Measurements from ENCODE around the gene HEPACAM. TPM values are rescaled to one million over a fixed set of nuclear protein-coding genes. Genes with fewer than 3 reads are reported as not detected.

Gene HEPACAM
- total and polyA plus RNA-seq, 2 donors (not counting 3 experiments of a cell fraction or from before 2014, with no cell fraction given) = not detected

DNA sequence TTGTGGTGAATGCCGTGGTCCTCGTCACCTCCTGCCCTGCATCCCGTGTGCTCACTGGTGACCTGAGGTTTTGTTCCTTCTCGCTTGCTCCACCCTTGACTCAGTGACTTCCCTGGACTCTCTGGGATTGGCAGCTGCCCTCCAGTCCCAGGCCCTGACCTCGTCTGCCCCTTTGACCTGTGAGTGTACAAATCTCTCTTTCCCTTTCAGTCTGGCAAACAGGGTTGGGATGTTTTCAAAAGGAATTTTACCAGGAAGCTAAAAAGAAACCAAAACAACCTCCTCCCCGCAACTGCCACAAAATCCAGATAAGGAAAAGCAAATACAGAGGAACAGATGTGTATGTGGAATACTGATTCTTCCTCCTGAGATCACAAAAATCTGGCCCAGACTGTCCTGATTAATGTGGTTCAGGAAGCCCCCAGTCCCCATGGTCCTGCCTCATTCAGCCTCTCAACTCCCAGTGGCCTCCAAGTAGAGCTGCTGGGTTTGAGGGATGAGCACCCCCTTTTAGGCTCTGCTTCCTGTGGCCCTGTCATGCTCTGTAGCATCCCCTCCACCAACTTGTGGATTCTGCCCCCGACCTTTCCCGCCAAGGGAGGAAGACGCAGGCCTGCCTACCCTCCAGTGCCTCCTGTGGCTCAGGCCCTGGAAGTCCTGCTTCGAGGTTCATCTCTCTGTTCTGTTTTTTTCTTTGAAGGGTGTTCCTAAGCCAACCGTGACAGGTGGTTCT is 53.3 kb downstream of the HEPACAM start:
- Histone ChIP-seq H3K79me2 (ENCODE audit: control insufficient read depth, insufficient read depth, low read length) (peaks cover 3% of the 10 kb centered on the region), H3K27ac (ENCODE audit: insufficient read depth, low read depth, low read length) (peak overlapping the region; percentile 33), H3K4me3 (replicated peaks in 1 of 3; ENCODE audit: insufficient read depth in 1 of 3, low read depth in 1 of 3, low read length in 3 of 3) (no peak overlapping the region), H3K4me1 (ENCODE audit: control insufficient read depth, extremely low read depth, insufficient read depth, low read length) (peaks cover 59% of the 10 kb centered on the region), H2AFZ (ENCODE audit: low read depth, low read length) (no peak overlapping the region), H3K9ac (replicated peaks; ENCODE audit: extremely low read depth, insufficient read depth, low read length) (no peak overlapping the region), H3K27me3 (ENCODE audit: control insufficient read depth in 2 of 2, insufficient read depth in 2 of 2, low read length in 2 of 2) (no peaks in the 10 kb centered on the region), H3K9me3 (replicated peaks; ENCODE audit: control insufficient read depth, insufficient read depth, low read length) (no peaks in the 10 kb centered on the region), H3K36me3 (ENCODE audit: control insufficient read depth in 2 of 2, extremely low read depth in 1 of 2, insufficient read depth in 2 of 2, low read length in 2 of 2) (peaks cover 24 to 29% of the 10 kb centered on the region in 2 experiments), H3K4me2 (ENCODE audit: insufficient read depth, low read length) (peak overlapping the region; percentile 2), H4K20me1 (replicated peaks; ENCODE audit: control insufficient read depth, extremely low read depth, insufficient read depth, low read length) (no peaks in the 10 kb centered on the region), H3K9me1 (replicated peaks; ENCODE audit: control insufficient read depth, extremely low read depth, insufficient read depth, low read length) (no peaks in the 10 kb centered on the region)
- dilution Hi-C loops (cut with MboI; ENCODE audit: extremely low pct_ligation_motif_present, low sequenced_read_pairs) = no loop called here
- TF ChIP-seq EZH2 (IDR thresholded peaks at IDR 0.05; ENCODE audit: borderline replicate concordance, low read depth, low read length, severe bottlenecking) (no peak), GATA2 (IDR thresholded peaks at IDR 0.05; ENCODE audit: insufficient read depth, insufficient read length, low read depth, low read length) (peak; percentile 49), POLR2AphosphoS5 (IDR thresholded peaks at IDR 0.05; ENCODE audit: insufficient read depth, low read depth, low read length) (peak; percentile 80), POLR2A (IDR thresholded peaks at IDR 0.05; ENCODE audit: low read depth, low read length) (peak; percentile 87)
- TF ChIP-seq, protein P1, sequence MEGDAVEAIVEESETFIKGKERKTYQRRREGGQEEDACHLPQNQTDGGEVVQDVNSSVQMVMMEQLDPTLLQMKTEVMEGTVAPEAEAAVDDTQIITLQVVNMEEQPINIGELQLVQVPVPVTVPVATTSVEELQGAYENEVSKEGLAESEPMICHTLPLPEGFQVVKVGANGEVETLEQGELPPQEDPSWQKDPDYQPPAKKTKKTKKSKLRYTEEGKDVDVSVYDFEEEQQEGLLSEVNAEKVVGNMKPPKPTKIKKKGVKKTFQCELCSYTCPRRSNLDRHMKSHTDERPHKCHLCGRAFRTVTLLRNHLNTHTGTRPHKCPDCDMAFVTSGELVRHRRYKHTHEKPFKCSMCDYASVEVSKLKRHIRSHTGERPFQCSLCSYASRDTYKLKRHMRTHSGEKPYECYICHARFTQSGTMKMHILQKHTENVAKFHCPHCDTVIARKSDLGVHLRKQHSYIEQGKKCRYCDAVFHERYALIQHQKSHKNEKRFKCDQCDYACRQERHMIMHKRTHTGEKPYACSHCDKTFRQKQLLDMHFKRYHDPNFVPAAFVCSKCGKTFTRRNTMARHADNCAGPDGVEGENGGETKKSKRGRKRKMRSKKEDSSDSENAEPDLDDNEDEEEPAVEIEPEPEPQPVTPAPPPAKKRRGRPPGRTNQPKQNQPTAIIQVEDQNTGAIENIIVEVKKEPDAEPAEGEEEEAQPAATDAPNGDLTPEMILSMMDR (IDR thresholded peaks at IDR 0.05; ENCODE audit: extremely low read depth in 1 of 2, insufficient read depth in 1 of 2, low read depth in 1 of 2, low read length in 2 of 2) = peak in 1 of 2 donors; percentile 24
- TF ChIP-seq, protein P2, sequence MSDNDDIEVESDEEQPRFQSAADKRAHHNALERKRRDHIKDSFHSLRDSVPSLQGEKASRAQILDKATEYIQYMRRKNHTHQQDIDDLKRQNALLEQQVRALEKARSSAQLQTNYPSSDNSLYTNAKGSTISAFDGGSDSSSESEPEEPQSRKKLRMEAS (IDR thresholded peaks at IDR 0.05; ENCODE audit: insufficient read depth, insufficient read length) = no peak
- POLR2A ChIA-PET = interaction anchor here (0.5 to 4.5 kb wide), 7 partner anchors 9 to 699 kb away, joined by 3 to 39 read pairs (median 5); partner anchors contain the start of genes CCDC15 and ROBO4
- DNase-seq (ENCODE audit: low read depth, low spot score) (peak; percentile 74), FAIRE-seq (peak; percentile 90)
- no TSS peak for BruUV-seq (replicated peaks)
- CTCF ChIA-PET = interaction anchor here (0.7 to 3.5 kb wide), 7 partner anchors 9 to 260 kb away, joined by 3 to 14 read pairs (median 7); partner anchors contain the start of gene ROBO4
- intact Hi-C loops (cut with micrococcal nuclease) = loop anchor here (1.0 kb wide), 2 partner anchors 16 to 71 kb away; no protein-coding TSS in a partner anchor

Data from endothelial cell of umbilical vein (primary cell).